ENCODE data around the gene SFXN5.
"Not testable (repeated sequence)": the region's sequence is repeated elsewhere in the genome, so short reads cannot be mapped to it uniquely, and the experiment has no call there.

The SFXN5 gene

GRCh38 chr2:73078457-73079411 lies 7.2 kb upstream of the SFXN5 start:
- DNase-seq, result no peak

- DNase-seq, result no peak
Observed at GRCh38 chr2:73077424-73077795, 5.9 kb upstream of the SFXN5 start.

GRCh38 chr2:73076701-73077423 lies 5.3 kb upstream of the SFXN5 start:
- DNase-seq, result no peak

- no peak for DNase-seq
Observed at GRCh38 chr2:73075477-73076373, 4.2 kb upstream of the SFXN5 start.

- DNase-seq, result no peak
Observed at GRCh38 chr2:73074110-73075069, 2.9 kb upstream of the SFXN5 start.

- no peak for DNase-seq
Observed at GRCh38 chr2:73072416-73072815, 904 bp upstream of the SFXN5 start.

- DNase-seq, result no peak
Observed at GRCh38 chr2:73072129-73072395, 550 bp upstream of the SFXN5 start.

GRCh38 chr2:73070643-73071359 lies 711 bp downstream of the SFXN5 start:
- DNase-seq, result no peak

GRCh38 chr2:73069855-73070642 lies 1.5 kb downstream of the SFXN5 start:
- DNase-seq, result peak; percentile 28

GRCh38 chr2:73069041-73069854 lies 2.3 kb downstream of the SFXN5 start:
- no peak for DNase-seq

GRCh38 chr2:73068147-73068546 lies 3.4 kb downstream of the SFXN5 start:
- no peak for DNase-seq

GRCh38 chr2:73067043-73067442 lies 4.5 kb downstream of the SFXN5 start:
- no peak for DNase-seq

GRCh38 chr2:73065070-73065469 lies 6.4 kb downstream of the SFXN5 start:
- not testable (repeated sequence) for DNase-seq

GRCh38 chr2:73063909-73064875 lies 7.3 kb downstream of the SFXN5 start:
- no peak for DNase-seq

GRCh38 chr2:73063472-73063871 lies 8.0 kb downstream of the SFXN5 start:
- no peak for DNase-seq

GRCh38 chr2:73059106-73059505 lies 12.4 kb downstream of the SFXN5 start:
- DNase-seq, result no peak

GRCh38 chr2:73054980-73055379 lies 16.5 kb downstream of the SFXN5 start:
- no peak for DNase-seq

Data from CD4-positive, alpha-beta T cell treated with Interleukin-17A for 1 hour (primary cell).